ENCODE results near the gene AGBL5. TPM values are rescaled to one million over a fixed set of nuclear protein-coding genes. Genes with fewer than 3 reads are reported as not detected.

AGBL5 gene
- total and polyA plus RNA-seq, 2 donors (not counting 1 experiment from before 2014, with no cell fraction given) = 10.0 to 17.5 TPM

DNA sequence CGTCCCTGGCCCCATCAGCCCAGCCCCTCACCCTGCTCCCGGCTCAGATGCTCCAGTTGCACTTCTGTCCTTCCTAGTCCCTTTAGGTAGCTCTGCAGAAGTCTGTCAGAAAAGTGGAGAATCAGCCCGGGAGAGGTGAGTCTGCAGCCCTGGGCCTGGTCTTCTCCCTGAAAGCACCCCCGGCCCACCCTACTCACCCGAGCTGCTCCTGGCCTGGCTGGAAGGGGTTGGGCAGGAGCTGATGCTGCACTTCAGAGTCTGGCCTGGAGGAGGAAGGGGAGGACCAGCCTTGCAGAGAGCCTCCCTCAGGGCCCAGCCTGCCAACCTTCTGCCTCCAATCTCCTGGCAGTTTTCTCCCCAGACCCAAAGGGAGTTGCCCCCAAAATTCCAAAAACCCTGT is 50.9 kb downstream of the AGBL5 start:
- Histone ChIP-seq H4K20me1 (ENCODE audit: control insufficient read depth, insufficient read depth, low read length, poor library complexity, severe bottlenecking) (no peaks in the 10 kb centered on the region), H3K9ac (ENCODE audit: low read length) (no peak overlapping the region), H3K79me2 (ENCODE audit: control insufficient read depth, insufficient read depth, low read length) (no peaks in the 10 kb centered on the region), H3K27ac (ENCODE audit: low read length in 2 of 2) (no peak overlapping the region), H3K4me1 (ENCODE audit: control insufficient read depth in 2 of 2, insufficient read depth in 2 of 2, low read length in 2 of 2) (no peaks in the 10 kb centered on the region), H3K4me2 (replicated peaks; ENCODE audit: low read depth, low read length, poor library complexity, severe bottlenecking) (no peak overlapping the region), H3K27me3 (replicated peaks in 1 of 4; ENCODE audit: control extremely low read depth in 1 of 4, control insufficient read depth in 3 of 4, insufficient read depth in 4 of 4, low read length in 3 of 4) (no peaks in the 10 kb centered on the region), H3K36me3 (replicated peaks in 1 of 2; ENCODE audit: control extremely low read depth in 1 of 2, control insufficient read depth in 1 of 2, extremely low read depth in 1 of 2, insufficient read depth in 2 of 2, low read length in 1 of 2) (no peaks in the 10 kb centered on the region), H3K4me3 (ENCODE audit: control extremely low read depth in 1 of 5, extremely low read depth in 1 of 5, insufficient read depth in 1 of 5, low read depth in 2 of 5, low read length in 4 of 5) (no peak overlapping the region), H3K9me3 (ENCODE audit: control extremely low read depth in 1 of 3, control insufficient read depth in 2 of 3, insufficient read depth in 1 of 3, low read length in 2 of 3) (no peaks in the 10 kb centered on the region), H2AFZ (ENCODE audit: insufficient read depth, low read depth, low read length, poor library complexity, severe bottlenecking) (no peak overlapping the region)
- intact Hi-C loops (cut with micrococcal nuclease) = no loop called here
- ChIA-PET CTCF (interaction anchor here (1.0 to 8.8 kb wide), 2 partner anchors 11 to 178 kb away, joined by 4 to 143 read pairs; partner anchors contain the start of gene TRIM54), POLR2A (interaction anchor here (0.6 kb wide), 1 partner anchor 24 kb away, joined by 6 read pairs; no protein-coding TSS in a partner anchor)
- WGBS (ENCODE audit: insufficient coverage) = 100% methylated on average over 2 of the region's 5 CpGs
- no peak for ATAC-seq (ENCODE audit: low read depth)
- Mint-ChIP-seq H3K4me3 (no peak overlapping the region), H3K27ac (no peak overlapping the region), H3K27me3 (peaks cover 7% of the 10 kb centered on the region), H3K9me3 (ENCODE audit: insufficient read depth) (no peaks in the 10 kb centered on the region), H3K4me1 (no peaks in the 10 kb centered on the region)
- no peak for TF ChIP-seq CTCF (IDR thresholded peaks at IDR 0.05)
- no peak for TF ChIP-seq EZH2 (IDR thresholded peaks at IDR 0.05; ENCODE audit: borderline replicate concordance, insufficient read depth, low read depth, low read length, poor library complexity, severe bottlenecking)
- DNase-seq = no peak

- no peak overlapping the region for H2AFZ ChIP-seq (ENCODE audit: insufficient read depth, low read depth, low read length, poor library complexity, severe bottlenecking)
- H3K4me3 Mint-ChIP-seq = no peak overlapping the region
- 75% methylated on average over 2 of the region's 3 CpGs for WGBS (ENCODE audit: insufficient coverage)
- H3K4me3 ChIP-seq (ENCODE audit: control extremely low read depth in 1 of 5, extremely low read depth in 1 of 5, insufficient read depth in 1 of 5, low read depth in 2 of 5, low read length in 4 of 5) = no peak overlapping the region
- H3K4me2 ChIP-seq (replicated peaks; ENCODE audit: low read depth, low read length, poor library complexity, severe bottlenecking) = no peak overlapping the region
- TF ChIP-seq CTCF (IDR thresholded peaks at IDR 0.05) = no peak
- no peak for TF ChIP-seq EZH2 (IDR thresholded peaks at IDR 0.05; ENCODE audit: borderline replicate concordance, insufficient read depth, low read depth, low read length, poor library complexity, severe bottlenecking)
- H3K27me3 ChIP-seq (replicated peaks in 1 of 4; ENCODE audit: control extremely low read depth in 1 of 4, control insufficient read depth in 3 of 4, insufficient read depth in 4 of 4, low read length in 3 of 4) = no peaks in the 10 kb centered on the region
- POLR2A ChIA-PET = no interaction called here
- H3K4me1 ChIP-seq (ENCODE audit: control insufficient read depth in 2 of 2, insufficient read depth in 2 of 2, low read length in 2 of 2) = no peaks in the 10 kb centered on the region
- no peak for ATAC-seq (ENCODE audit: low read depth)
- H3K9me3 Mint-ChIP-seq (ENCODE audit: insufficient read depth) = no peaks in the 10 kb centered on the region
- peaks cover 11% of the 10 kb centered on the region for H3K27me3 Mint-ChIP-seq
- H3K9ac ChIP-seq (ENCODE audit: low read length) = no peak overlapping the region
- H3K36me3 ChIP-seq (replicated peaks in 1 of 2; ENCODE audit: control extremely low read depth in 1 of 2, control insufficient read depth in 1 of 2, extremely low read depth in 1 of 2, insufficient read depth in 2 of 2, low read length in 1 of 2) = no peaks in the 10 kb centered on the region
- CTCF ChIA-PET = interaction anchor here (0.6 to 2.1 kb wide), 4 partner anchors 11 to 577 kb away, joined by 3 to 7 read pairs (median 4); no protein-coding TSS in a partner anchor
- no peak overlapping the region for H3K27ac Mint-ChIP-seq
- no peaks in the 10 kb centered on the region for H3K79me2 ChIP-seq (ENCODE audit: control insufficient read depth, insufficient read depth, low read length)
- H4K20me1 ChIP-seq (ENCODE audit: control insufficient read depth, insufficient read depth, low read length, poor library complexity, severe bottlenecking) = no peaks in the 10 kb centered on the region
- H3K9me3 ChIP-seq (ENCODE audit: control extremely low read depth in 1 of 3, control insufficient read depth in 2 of 3, insufficient read depth in 1 of 3, low read length in 2 of 3) = no peaks in the 10 kb centered on the region
- H3K4me1 Mint-ChIP-seq = no peaks in the 10 kb centered on the region
- intact Hi-C loops (cut with micrococcal nuclease) = no loop called here
- no peak for DNase-seq
- H3K27ac ChIP-seq (ENCODE audit: low read length in 2 of 2) = no peak overlapping the region
These were observed 54.5 kb downstream of the AGBL5 start for GRCh38 chr2:27105981-27106380.
